Measurements from ENCODE around the gene TIPARP. TPM values are rescaled to one million over a fixed set of nuclear protein-coding genes. Genes with fewer than 3 reads are reported as not detected.
"Not testable (repeated sequence)": the region's sequence is repeated elsewhere in the genome, so short reads cannot be mapped to it uniquely, and the experiment has no call there.

TIPARP gene
- total RNA-seq, 4 donors from 2014 or later, result 61.9 to 94.8 (median 78.5) TPM

DNA sequence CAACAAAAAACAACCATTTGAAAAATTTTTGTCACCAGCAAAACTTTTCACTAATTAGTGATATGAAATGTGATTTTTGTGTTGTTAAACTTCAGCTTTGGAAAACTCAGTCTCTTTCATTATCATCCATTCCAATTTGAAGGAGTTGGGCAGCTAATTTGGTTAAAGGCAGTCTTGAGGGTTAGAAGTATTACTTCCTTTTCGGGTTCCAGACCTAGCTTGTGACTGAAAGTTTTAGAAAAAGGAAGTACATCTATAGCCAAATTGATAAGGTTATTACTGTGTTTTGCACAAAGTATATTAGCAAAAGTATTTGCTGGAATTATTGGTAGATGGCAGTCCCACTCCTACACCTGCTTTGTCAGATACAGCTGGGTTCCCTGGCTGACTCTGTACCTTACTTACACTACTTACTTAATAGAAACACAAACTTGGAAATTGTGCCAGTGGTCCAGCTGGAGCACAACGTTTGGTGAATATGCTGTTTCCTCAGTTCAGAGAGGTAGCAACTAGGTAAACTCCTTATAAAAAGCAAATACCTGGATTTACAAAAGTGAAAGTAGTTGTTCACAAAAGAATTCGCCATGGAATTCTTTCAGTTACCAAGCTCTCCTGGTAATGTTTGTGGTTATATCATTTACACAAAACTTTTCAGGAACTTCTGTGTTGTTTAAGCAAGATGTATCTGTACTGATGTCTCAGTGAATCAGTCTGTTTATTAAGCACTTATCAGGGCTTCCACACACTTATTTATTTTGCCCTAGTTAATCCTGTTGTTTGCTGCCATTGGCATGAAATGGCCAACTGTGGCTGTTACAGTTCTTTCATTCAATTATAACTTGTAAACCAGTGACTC lies 31.6 kb downstream of the TIPARP start:
- TF ChIP-seq EP300 (IDR thresholded peaks at IDR 0.05), result no peak
- no peak for TF ChIP-seq POLR2A (IDR thresholded peaks at IDR 0.05; ENCODE audit: low read depth)
- intact Hi-C loops (cut with DNase I), result no loop called here
- H3K4me1 ChIP-seq, result no peaks in the 10 kb centered on the region
- no peak for DNase-seq (ENCODE audit: extremely low spot score)
- no peak overlapping the region for H3K27ac ChIP-seq (replicated peaks in 1 of 4)
- H3K9me3 ChIP-seq, result no peaks in the 10 kb centered on the region
- no peak overlapping the region for H3K4me3 ChIP-seq
- H3K27me3 ChIP-seq, result no peaks in the 10 kb centered on the region
- peaks cover 56 to 93% (median 57%) of the 10 kb centered on the region in 4 donors for H3K36me3 ChIP-seq
- WGBS, result 68% methylated on average over 3 of the region's 3 CpGs

DNA sequence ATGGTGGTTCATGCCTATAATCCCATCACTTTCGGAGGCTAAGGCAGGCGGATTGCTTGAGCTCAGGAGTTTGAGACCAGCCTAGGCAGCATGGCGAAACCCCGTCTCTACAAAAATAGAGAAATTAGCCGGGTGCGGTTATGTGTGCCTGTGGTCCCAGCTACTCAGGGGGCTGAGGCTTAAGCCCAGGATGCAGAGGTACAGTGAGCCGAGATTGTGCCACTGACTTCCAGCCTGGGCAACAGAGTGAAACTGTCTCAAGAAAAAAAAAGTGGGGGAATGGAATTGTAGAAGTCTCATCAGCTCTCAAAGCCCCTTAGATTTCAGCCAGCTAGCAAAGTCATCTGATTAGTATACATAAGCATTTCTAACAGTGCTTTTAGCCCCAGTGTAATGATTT lies 33.2 kb downstream of the TIPARP start:
- DNase-seq (ENCODE audit: extremely low spot score), result no peak
- Histone ChIP-seq H3K27me3 (no peaks in the 10 kb centered on the region), H3K9me3 (no peaks in the 10 kb centered on the region), H3K4me1 (no peaks in the 10 kb centered on the region), H3K36me3 (peaks cover 53 to 83% (median 57%) of the 10 kb centered on the region in 4 donors), H3K4me3 (no peak overlapping the region), H3K27ac (replicated peaks in 1 of 4) (no peak overlapping the region)
- intact Hi-C loops (cut with DNase I), result no loop called here
- TF ChIP-seq, protein P1, sequence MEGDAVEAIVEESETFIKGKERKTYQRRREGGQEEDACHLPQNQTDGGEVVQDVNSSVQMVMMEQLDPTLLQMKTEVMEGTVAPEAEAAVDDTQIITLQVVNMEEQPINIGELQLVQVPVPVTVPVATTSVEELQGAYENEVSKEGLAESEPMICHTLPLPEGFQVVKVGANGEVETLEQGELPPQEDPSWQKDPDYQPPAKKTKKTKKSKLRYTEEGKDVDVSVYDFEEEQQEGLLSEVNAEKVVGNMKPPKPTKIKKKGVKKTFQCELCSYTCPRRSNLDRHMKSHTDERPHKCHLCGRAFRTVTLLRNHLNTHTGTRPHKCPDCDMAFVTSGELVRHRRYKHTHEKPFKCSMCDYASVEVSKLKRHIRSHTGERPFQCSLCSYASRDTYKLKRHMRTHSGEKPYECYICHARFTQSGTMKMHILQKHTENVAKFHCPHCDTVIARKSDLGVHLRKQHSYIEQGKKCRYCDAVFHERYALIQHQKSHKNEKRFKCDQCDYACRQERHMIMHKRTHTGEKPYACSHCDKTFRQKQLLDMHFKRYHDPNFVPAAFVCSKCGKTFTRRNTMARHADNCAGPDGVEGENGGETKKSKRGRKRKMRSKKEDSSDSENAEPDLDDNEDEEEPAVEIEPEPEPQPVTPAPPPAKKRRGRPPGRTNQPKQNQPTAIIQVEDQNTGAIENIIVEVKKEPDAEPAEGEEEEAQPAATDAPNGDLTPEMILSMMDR (IDR thresholded peaks at IDR 0.05), result no peak
- TF ChIP-seq POLR2AphosphoS5 (IDR thresholded peaks at IDR 0.05) (no peak), POLR2A (IDR thresholded peaks at IDR 0.05; ENCODE audit: low read depth) (no peak)
- WGBS, result 95% methylated on average over 7 of the region's 7 CpGs

GRCh38 chr3:156710429-156710828 lies 36.0 kb downstream of the TIPARP start:
- Histone ChIP-seq H3K9me3 (no peaks in the 10 kb centered on the region), H3K27ac (replicated peaks in 1 of 4) (no peak overlapping the region), H3K4me3 (no peak overlapping the region), H3K4me1 (no peaks in the 10 kb centered on the region), H3K36me3 (peaks cover 28 to 70% (median 43%) of the 10 kb centered on the region in 4 donors), H3K27me3 (no peaks in the 10 kb centered on the region)
- no peak for DNase-seq (ENCODE audit: extremely low spot score)
- 92% methylated on average over 1 of the region's 1 CpG for WGBS
- intact Hi-C loops (cut with DNase I), result no loop called here
- TF ChIP-seq, protein P1 (IDR thresholded peaks at IDR 0.05), result no peak
- no peak for TF ChIP-seq POLR2A (IDR thresholded peaks at IDR 0.05; ENCODE audit: low read depth)
- no peak for TF ChIP-seq EP300 (IDR thresholded peaks at IDR 0.05)
- no peak for TF ChIP-seq POLR2AphosphoS5 (IDR thresholded peaks at IDR 0.05)

DNA sequence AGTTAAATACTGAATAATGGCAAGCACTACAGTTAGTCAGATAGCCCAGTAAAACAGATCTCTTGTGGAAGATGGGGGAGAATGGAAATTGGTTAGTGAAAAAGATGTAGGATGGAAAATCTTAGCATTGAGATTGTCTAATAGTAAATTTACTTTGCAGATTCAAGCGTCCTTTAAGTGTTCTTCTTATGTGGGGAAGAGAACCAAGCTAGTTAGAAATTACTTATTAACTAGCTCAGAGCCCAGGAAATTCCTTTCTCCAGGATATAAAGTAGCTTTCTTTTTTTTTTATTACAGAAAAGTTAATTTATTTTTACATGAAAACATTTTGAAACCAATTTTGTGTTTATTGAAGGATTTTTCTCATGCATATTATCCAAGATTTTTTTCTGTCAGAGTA lies 36.7 kb downstream of the TIPARP start:
- H3K36me3 ChIP-seq, result peaks cover 21 to 66% (median 37%) of the 10 kb centered on the region in 4 donors
- no peak overlapping the region for H3K27ac ChIP-seq (replicated peaks in 1 of 4)
- H3K4me1 ChIP-seq, result no peaks in the 10 kb centered on the region
- no peak overlapping the region for H3K4me3 ChIP-seq
- intact Hi-C loops (cut with DNase I), result no loop called here
- TF ChIP-seq POLR2A (IDR thresholded peaks at IDR 0.05; ENCODE audit: low read depth), result no peak
- TF ChIP-seq, protein P1 (IDR thresholded peaks at IDR 0.05), result no peak
- TF ChIP-seq POLR2AphosphoS5 (IDR thresholded peaks at IDR 0.05), result no peak
- TF ChIP-seq EP300 (IDR thresholded peaks at IDR 0.05), result no peak
- WGBS, result 97% methylated on average over 1 of the region's 1 CpG
- no peaks in the 10 kb centered on the region for H3K27me3 ChIP-seq
- no peak for DNase-seq (ENCODE audit: extremely low spot score)
- no peaks in the 10 kb centered on the region for H3K9me3 ChIP-seq

DNA sequence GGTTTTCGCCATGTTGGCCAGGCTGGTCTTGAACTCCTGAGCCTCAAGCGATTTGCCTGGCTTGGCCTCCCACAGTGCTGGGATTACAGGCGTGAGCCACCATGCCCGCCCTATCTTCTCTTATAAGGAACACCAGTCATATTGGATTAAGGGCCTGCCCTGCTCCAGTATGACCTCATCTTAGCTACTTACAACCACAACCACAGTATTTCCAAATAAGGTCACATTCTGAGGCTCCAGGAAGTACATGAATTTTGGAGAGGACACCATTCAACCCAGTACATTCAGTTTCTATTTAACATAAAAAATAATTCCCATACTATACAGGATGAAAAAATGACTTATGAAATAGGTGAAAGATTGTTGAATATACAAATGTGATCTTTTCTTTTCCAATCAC lies 37.6 kb downstream of the TIPARP start:
- H3K9me3 ChIP-seq; H3K4me1 ChIP-seq; DNase-seq (ENCODE audit: extremely low spot score); H3K27me3 ChIP-seq; H3K4me3 ChIP-seq; intact Hi-C loops (cut with DNase I); H3K27ac ChIP-seq (replicated peaks in 1 of 4): not testable (repeated sequence)
- 94% methylated on average over 2 of the region's 4 CpGs for WGBS
- peaks cover 14 to 59% (median 31%) of the 10 kb centered on the region in 4 donors for H3K36me3 ChIP-seq

Data from esophagus muscularis mucosa (tissue), 4 donors.